ENCODE measurements around the gene DPEP1.

Gene DPEP1

DNA sequence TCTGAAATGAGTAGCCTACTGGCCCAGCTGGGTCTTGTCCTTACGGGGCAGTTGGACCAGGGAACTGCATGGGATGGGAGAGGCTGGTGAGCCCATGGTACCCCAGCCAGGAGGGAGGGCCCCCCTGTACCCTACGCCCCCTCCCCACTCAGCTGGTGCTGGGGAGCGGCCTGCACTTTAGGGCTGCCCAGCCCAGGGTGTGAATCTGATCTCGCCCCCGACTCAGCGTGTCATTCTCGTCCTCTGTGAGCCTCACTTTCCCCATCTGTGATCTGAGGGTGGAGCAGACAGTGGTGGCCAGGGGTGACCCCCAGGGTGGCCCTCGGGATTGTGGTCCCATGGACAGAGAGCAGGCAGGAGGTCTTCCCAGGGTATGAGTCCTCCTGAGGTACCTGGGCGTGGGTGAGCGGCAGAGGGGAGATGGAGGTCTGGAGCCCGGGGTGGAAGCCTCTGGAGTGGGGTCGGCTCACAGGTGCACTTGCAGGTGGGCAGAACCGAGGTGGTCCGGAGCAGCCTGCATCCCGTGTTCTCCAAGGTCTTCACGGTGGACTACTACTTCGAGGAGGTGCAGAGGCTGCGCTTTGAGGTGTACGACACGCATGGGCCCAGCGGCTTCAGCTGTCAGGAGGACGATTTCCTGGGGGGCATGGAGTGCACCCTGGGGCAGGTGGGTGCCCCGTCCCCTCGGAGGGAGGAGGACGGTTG, 36.2 kb upstream of the DPEP1 start:
- ChIA-PET POLR2A (interaction anchor here (1.0 kb wide), 1 partner anchor 11 kb away, joined by 4 read pairs; no protein-coding TSS in a partner anchor), CTCF (interaction anchor here (0.8 to 2.9 kb wide), 4 partner anchors 12 to 283 kb away, joined by 3 to 34 read pairs (median 8); no protein-coding TSS in a partner anchor)

DNA sequence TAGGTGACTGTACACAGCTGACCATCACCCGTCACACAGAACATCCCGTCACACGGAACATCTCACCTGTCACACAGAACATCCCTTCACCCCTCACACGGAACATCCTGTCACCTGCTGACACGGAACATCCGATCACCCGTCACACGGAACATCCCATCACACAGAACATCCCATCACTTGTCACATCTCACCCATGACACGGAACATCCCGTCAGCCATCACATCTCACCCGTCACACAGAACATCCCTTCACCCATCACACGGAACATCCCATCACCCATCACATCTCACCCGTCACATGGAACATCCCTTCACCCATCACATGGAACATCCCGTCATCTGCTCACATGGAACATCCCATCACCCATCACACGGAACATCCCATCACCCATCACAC, 34.1 kb upstream of the DPEP1 start:
- no peak for DNase-seq (ENCODE audit: low read depth, low spot score)
- TF ChIP-seq, protein P1, sequence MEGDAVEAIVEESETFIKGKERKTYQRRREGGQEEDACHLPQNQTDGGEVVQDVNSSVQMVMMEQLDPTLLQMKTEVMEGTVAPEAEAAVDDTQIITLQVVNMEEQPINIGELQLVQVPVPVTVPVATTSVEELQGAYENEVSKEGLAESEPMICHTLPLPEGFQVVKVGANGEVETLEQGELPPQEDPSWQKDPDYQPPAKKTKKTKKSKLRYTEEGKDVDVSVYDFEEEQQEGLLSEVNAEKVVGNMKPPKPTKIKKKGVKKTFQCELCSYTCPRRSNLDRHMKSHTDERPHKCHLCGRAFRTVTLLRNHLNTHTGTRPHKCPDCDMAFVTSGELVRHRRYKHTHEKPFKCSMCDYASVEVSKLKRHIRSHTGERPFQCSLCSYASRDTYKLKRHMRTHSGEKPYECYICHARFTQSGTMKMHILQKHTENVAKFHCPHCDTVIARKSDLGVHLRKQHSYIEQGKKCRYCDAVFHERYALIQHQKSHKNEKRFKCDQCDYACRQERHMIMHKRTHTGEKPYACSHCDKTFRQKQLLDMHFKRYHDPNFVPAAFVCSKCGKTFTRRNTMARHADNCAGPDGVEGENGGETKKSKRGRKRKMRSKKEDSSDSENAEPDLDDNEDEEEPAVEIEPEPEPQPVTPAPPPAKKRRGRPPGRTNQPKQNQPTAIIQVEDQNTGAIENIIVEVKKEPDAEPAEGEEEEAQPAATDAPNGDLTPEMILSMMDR (IDR thresholded peaks at IDR 0.05; ENCODE audit: insufficient read depth, low read length, missing control alignments) = no peak
- no peak overlapping the region for H3K4me3 ChIP-seq (ENCODE audit: low read depth, low read length)
- ChIA-PET POLR2A (no interaction called here), CTCF (no interaction called here)

More for the DNA sequence above, 36.2 kb upstream of the DPEP1 start:
- no peak for DNase-seq (ENCODE audit: low read depth, low spot score)
- TF ChIP-seq, protein P1 (IDR thresholded peaks at IDR 0.05; ENCODE audit: insufficient read depth, low read length, missing control alignments) = no peak
- H3K4me3 ChIP-seq (ENCODE audit: low read depth, low read length) = no peak overlapping the region

DNA sequence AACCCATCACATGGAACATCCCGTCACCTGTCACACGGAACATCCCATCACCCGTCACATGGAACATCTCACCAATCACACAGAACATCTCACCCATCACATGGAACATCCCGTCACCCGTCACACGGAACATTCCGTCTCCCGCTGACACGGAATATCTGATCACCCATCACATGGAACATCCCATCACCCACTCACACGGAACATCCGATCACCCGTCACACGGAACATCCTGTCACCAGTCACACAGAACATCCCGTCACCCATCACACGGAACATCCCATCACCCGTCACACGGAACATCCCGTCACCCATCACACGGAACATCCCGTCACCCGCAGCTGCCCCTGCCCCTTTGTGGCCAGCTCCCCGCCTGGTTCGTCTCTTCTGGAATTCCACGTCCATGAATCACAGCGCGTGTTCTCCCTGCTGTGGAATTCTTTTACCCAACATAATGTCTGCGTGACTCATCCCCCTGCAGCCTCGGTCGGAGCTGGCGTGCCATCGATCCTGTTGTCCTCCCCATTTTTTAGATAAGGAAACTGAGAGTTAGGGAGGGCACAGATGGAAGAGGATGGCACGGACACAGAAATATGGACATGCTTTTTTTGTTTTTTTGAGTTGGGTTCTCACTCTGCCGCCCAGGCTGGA, 32.3 kb upstream of the DPEP1 start:
- POLR2A ChIA-PET = interaction anchor here (0.7 to 1.1 kb wide), 4 partner anchors 13 to 52 kb away, joined by 3 to 7 read pairs (median 4); no protein-coding TSS in a partner anchor

DNA sequence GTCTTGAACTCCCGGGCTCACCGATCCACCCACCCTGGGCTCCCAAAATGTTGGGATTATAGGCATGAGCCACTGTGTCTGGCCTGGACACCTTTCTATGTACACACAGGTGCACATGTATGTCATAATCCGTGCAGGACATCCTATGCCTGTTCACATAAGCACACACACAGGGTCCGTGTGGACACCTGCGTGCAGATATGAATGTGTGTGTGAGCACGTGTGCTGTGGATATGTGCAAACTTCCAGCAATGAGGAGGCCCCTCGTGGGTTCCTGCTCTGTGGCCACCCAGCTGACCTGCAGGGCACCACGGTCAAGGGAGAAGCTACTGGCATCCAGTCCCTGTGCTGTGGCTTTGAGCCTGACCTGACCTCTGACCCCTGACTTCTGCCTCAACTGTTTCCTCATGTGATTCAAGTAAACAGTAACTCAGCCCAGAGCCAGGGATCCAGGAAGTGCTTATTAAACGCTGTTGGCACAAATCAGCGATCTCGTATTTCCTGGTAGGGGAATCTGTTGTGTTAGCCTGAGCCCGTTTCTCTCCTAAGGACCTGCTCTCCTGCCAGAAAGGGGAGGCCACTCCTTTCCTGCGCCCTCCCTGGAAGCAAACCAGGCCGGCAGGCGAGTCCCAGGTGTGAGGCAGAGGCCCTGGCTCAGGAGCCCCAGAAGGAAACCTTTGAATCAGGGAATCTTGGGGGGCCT, 31.4 kb upstream of the DPEP1 start:
- DNase-seq (ENCODE audit: low read depth, low spot score) = no peak
- no peak overlapping the region for H3K4me3 ChIP-seq (ENCODE audit: low read depth, low read length)
- CTCF ChIA-PET = no interaction called here
- POLR2A ChIA-PET = interaction anchor here (1.0 to 1.1 kb wide), 2 partner anchors 16 to 51 kb away, joined by 4 to 7 read pairs; no protein-coding TSS in a partner anchor
- TF ChIP-seq, protein P1 (IDR thresholded peaks at IDR 0.05; ENCODE audit: insufficient read depth, low read length, missing control alignments) = no peak

More for the DNA sequence above, 32.3 kb upstream of the DPEP1 start:
- peak; percentile 90 for DNase-seq (ENCODE audit: low read depth, low spot score)
- CTCF ChIA-PET = interaction anchor here (0.7 kb wide), 1 partner anchor 34 kb away, joined by 3 read pairs; no protein-coding TSS in a partner anchor
- no peak overlapping the region for H3K4me3 ChIP-seq (ENCODE audit: low read depth, low read length)
- TF ChIP-seq, protein P1 (IDR thresholded peaks at IDR 0.05; ENCODE audit: insufficient read depth, low read length, missing control alignments) = no peak

DNA sequence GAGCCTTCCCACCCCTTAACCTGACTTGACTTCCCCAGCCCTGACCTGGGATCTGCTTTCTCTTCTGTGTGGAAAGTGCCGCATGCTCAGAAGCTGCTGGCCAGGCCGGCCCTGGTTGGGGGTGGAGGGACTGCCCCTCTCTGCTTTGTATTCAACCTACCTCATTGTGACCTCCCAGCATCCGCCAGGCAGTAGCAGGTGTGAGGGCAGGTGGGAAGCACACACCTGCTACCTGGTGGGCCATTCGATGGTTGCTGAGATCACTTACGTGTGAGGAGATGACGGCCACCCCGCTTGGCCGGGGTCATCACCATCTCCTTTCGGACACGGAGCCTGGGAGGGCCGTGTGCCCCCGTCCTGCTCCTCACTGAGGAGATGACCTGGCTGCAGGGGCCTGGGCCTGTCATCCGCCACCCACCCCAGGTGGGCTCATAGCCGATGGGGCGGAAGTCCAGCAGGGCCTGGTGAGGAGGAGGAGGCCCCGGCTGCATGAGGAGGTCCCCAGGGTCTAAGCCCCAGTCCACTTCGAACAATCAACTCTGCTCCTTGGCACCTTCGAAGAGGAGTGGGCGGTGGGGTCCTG, 30.7 kb upstream of the DPEP1 start:
- no peak for DNase-seq (ENCODE audit: low read depth, low spot score)
- ChIA-PET CTCF (interaction anchor here (1.1 to 1.7 kb wide), 3 partner anchors 7 to 59 kb away, joined by 4 to 5 read pairs (median 4); partner anchors contain the start of gene CPNE7), POLR2A (no interaction called here)
- TF ChIP-seq, protein P1 (IDR thresholded peaks at IDR 0.05; ENCODE audit: insufficient read depth, low read length, missing control alignments) = no peak
- H3K4me3 ChIP-seq (ENCODE audit: low read depth, low read length) = no peak overlapping the region

Measured in AG04449 (cell line).